ENCODE data around the gene MOAP1.
"Not testable (repeated sequence)": the region's sequence is repeated elsewhere in the genome, so short reads cannot be mapped to it uniquely, and the experiment has no call there.

- TF ChIP-seq POLR2A, CTCF (IDR thresholded peaks at IDR 0.05): not testable (repeated sequence)
These were observed 16.1 kb downstream of the MOAP1 start for GRCh38 chr14:93168610-93169009.
